ENCODE measurements around the gene MPRIP.
A peak's percentile ranks its signal among the peaks of the same experiment; 100 is the strongest.

Gene MPRIP

GRCh38 chr17:17237026-17237799, 195.0 kb downstream of the MPRIP start, which contains the start of gene FLCN:
TSS of gene FLCN (minus strand) at chr17:17237168. CDS start at chr17:17228137, 9,031 bp downstream.
- Mint-ChIP-seq H3K4me3 (peak within 1 kb of the TSS; percentile 97), H3K27me3 (no peaks in the 10 kb centered on the region), H3K9me3 (ENCODE audit: low read depth) (no peaks in the 10 kb centered on the region), H3K4me1 (ENCODE audit: low read depth) (peaks cover 32% of the 10 kb centered on the region), H3K36me3 (no peaks in the 10 kb centered on the region), H3K27ac (peak within 1 kb of the TSS; percentile 99)

GRCh38 chr17:17239832-17240231, 197.6 kb downstream of the MPRIP start:
- peak overlapping the region; percentile 51 for H3K4me3 Mint-ChIP-seq
- peaks cover 27% of the 10 kb centered on the region for H3K4me1 Mint-ChIP-seq (ENCODE audit: low read depth)
- H3K9me3 Mint-ChIP-seq (ENCODE audit: low read depth): no peaks in the 10 kb centered on the region
- H3K27me3 Mint-ChIP-seq: no peaks in the 10 kb centered on the region
- H3K36me3 Mint-ChIP-seq: no peaks in the 10 kb centered on the region
- H3K27ac Mint-ChIP-seq: peak overlapping the region; percentile 80

DNA sequence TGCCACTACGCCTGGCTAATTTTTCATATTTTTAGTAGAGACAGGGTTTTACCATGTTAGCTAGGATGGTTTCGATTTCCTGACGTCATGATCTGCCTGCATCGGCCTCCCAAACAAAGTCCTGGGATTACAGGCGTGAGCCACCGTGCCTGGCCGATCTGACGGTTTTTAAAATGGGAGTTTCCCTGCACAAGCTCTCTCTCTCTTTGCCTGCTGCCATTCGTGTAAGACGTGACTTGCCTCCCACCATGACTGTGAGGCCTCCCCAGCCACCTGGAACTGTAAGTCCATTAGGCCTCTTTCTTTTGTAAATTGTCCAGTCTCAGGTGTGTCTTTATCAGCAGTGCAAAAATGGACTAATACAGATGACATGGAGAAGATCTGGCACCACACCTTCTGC, 199.4 kb downstream of the MPRIP start:
- Mint-ChIP-seq H3K36me3 (no peaks in the 10 kb centered on the region), H3K4me3 (no peak overlapping the region), H3K4me1 (ENCODE audit: low read depth) (peaks cover 12% of the 10 kb centered on the region), H3K27ac (no peak overlapping the region), H3K27me3 (no peaks in the 10 kb centered on the region), H3K9me3 (ENCODE audit: low read depth) (no peaks in the 10 kb centered on the region)

GRCh38 chr17:17242246-17242645, 200.0 kb downstream of the MPRIP start:
- H3K4me1 Mint-ChIP-seq (ENCODE audit: low read depth): peaks cover 12% of the 10 kb centered on the region
- H3K27ac Mint-ChIP-seq: no peak overlapping the region
- H3K9me3 Mint-ChIP-seq (ENCODE audit: low read depth): no peaks in the 10 kb centered on the region
- peaks cover 3% of the 10 kb centered on the region for H3K36me3 Mint-ChIP-seq
- H3K4me3 Mint-ChIP-seq: no peak overlapping the region
- no peaks in the 10 kb centered on the region for H3K27me3 Mint-ChIP-seq

Data from activated naive CD8-positive, alpha-beta T cell (primary cell).